ENCODE results near the gene DSEL.

- TF ChIP-seq POLR2A (IDR thresholded peaks at IDR 0.05; ENCODE audit: low read depth, low read length) (no peak), CTCF (conservative IDR thresholded peaks at IDR 0.05; ENCODE audit: low read depth, low read length) (no peak), MAZ (IDR thresholded peaks at IDR 0.05; ENCODE audit: borderline replicate concordance, low read depth, low read length) (no peak), CEBPB (IDR thresholded peaks at IDR 0.05; ENCODE audit: low read depth, low read length) (no peak), USF2 (IDR thresholded peaks at IDR 0.05; ENCODE audit: low read depth, low read length) (no peak), RAD21 (IDR thresholded peaks at IDR 0.05; ENCODE audit: low read length) (no peak), MAFK (IDR thresholded peaks at IDR 0.05; ENCODE audit: low read depth, low read length) (peak; percentile 71), RCOR1 (IDR thresholded peaks at IDR 0.05; ENCODE audit: insufficient replicate concordance, low read length) (no peak), NFE2L2 (IDR thresholded peaks at IDR 0.05; ENCODE audit: low read depth, low read length) (no peak), RFX5 (IDR thresholded peaks at IDR 0.05; ENCODE audit: low read depth, low read length) (no peak)
Measured at GRCh38 chr18:67477522-67477921, 39.0 kb downstream of the DSEL start.

Data from IMR-90 (cell line).